Measurements from ENCODE around the gene CD5L.

The CD5L gene

DNA sequence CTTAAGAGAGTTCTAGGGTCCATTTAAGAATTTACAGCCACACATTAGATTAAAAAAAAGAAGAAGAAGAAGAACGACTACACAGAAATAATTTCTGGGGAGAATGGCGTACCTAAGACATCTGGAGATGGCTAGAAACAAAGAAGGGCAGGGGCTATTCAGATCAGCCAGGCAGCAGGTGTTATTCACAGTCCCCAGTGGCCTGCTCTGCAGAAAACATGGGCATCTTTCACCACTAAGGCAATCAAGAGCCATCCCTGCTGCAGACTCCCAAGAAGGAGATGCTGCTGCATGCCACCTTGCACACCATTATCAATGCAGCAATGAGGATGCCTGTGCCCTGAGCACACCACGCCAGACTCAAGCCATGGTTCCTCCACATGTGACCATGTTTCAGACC lies 56.8 kb downstream of the CD5L start:
- H3K27ac ChIP-seq: no peak overlapping the region
- TF ChIP-seq, protein P1, sequence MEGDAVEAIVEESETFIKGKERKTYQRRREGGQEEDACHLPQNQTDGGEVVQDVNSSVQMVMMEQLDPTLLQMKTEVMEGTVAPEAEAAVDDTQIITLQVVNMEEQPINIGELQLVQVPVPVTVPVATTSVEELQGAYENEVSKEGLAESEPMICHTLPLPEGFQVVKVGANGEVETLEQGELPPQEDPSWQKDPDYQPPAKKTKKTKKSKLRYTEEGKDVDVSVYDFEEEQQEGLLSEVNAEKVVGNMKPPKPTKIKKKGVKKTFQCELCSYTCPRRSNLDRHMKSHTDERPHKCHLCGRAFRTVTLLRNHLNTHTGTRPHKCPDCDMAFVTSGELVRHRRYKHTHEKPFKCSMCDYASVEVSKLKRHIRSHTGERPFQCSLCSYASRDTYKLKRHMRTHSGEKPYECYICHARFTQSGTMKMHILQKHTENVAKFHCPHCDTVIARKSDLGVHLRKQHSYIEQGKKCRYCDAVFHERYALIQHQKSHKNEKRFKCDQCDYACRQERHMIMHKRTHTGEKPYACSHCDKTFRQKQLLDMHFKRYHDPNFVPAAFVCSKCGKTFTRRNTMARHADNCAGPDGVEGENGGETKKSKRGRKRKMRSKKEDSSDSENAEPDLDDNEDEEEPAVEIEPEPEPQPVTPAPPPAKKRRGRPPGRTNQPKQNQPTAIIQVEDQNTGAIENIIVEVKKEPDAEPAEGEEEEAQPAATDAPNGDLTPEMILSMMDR (conservative IDR thresholded peaks at IDR 0.05): no peak

DNA sequence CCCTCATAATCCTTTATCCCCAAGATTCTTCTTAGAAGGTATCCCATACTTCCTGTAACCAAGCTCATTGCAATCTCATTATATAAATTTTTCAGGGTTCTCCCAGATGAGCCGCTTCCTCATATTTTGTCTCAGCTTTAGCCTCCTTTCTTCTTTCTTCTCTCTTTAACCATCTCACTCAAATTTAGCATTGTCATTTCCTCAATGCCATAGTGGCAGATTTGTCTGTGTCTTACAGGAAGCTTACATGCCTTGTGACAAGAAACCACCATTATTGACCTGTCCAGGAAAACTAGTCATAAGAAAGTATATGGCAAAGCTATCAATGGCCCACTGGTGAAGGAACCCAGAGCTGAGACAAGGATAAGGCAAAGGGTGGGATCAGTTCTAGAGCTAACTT lies 58.7 kb downstream of the CD5L start:
- H3K27ac ChIP-seq: no peak overlapping the region
- TF ChIP-seq, protein P1 (conservative IDR thresholded peaks at IDR 0.05): no peak

DNA sequence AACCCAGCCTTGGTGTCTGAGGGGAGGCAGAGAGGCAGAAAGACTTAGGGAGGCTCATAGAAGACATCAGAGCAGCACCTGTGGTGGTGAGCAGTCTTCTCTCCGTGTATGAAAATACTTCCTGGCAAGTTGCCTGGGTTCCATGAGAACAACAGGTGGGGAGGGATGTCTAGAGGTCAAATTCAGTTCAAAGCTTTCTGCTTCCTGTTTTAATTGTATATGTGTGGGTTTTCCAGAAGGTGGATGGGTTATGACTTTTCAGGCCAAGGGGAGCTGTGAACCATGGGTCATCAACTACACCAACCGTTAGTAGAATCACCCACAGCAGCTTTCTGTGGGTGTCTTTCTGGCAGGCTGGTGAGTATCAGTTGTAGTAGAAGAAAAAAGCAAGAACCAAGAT lies 60.6 kb downstream of the CD5L start:
- TF ChIP-seq, protein P1 (conservative IDR thresholded peaks at IDR 0.05): no peak
- no peak overlapping the region for H3K27ac ChIP-seq
